HG03565 (cell line): ENCODE data around the gene RNASEH2A.
"Not testable (repeated sequence)": the region's sequence is repeated elsewhere in the genome, so short reads cannot be mapped to it uniquely, and the experiment has no call there.

Experiments
- ATAC-seq: cut with Tn5 transposase; IDR thresholded peaks from one replicate; pipeline ENCODE4 v1.9.1; 2021; ENCODE audit warnings: mild to moderate bottlenecking, moderate library complexity; ENCODE audit not compliant: unreplicated experiment

Gene RNASEH2A

DNA sequence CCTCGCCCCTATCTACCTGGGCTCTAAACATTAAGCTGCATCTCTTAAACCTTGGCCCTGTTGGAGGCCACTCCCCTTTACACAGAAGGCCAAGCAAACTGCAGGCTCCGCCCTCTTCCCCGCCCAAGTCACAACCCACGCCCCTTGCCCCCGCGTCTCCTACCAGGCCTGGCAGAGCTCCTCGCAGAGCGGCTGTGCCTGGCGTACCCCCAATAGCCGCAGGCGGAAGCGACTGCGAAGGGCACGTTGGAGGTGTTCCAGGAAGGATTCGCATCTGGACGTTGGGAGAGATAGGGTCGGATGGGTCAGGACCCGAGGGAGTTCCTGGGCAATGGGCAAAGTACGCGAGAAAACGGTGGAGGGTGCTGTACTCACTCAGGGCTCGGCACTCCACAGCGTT lies 22.1 kb downstream of the RNASEH2A start:
- ATAC-seq, result no peak

DNA sequence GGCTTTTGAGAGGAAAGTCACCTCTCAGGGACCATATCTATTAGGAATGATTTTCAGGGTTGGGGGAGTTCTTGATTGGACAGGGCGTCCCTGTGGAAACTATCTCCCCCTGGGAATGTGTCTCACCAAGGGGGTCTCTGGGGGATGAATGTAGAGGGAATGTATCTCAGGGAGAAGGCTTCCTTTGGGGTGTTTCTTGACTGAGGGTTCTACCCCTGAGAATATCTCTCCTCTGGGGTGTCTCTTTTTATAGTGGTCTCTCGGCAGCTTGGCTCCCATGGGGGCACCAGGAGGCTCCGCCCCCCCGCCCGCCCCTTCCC lies 27.0 kb downstream of the RNASEH2A start:
- no peak for ATAC-seq

DNA sequence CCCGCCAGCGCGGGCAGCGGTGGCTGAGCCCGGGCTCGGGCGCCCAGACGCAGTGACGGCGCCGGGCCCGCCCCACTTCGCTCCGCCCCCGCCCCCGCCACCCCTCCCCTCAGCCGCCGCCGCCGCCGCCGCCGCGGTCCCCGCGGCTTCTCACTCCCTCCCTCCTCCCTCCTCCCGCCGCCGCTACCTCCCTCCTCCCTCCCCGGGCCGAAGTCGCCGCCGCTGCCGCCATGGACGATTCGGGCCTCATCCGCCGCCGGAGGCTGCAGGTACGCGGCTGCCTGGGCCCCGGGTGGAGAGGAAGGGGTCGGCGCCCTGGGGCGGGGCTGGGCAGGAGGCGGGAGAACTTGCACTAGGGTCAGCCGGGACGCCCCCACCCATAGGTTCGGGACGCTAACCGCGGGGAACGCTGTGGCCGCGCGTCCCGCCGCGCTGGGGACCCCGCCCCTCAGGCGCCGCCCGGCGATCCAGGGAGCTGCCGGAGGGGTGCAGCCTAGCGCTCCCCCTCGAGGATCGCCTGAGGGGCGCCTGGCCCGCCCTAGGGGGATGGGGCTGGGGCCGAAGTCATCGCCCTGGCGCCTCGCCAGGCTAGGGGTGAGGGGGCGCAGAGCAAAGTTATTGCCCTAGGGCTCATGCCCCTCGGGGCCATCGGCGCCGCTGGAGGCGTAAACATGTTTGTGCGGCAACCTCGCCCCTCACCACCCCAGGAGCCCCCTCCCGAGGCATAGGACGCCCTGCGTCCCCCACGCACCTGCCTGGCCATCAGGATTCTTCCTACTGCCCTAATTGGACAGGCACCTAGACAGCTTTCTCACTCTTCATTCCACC lies 27.6 kb downstream of the RNASEH2A start:
- no peak for ATAC-seq

DNA sequence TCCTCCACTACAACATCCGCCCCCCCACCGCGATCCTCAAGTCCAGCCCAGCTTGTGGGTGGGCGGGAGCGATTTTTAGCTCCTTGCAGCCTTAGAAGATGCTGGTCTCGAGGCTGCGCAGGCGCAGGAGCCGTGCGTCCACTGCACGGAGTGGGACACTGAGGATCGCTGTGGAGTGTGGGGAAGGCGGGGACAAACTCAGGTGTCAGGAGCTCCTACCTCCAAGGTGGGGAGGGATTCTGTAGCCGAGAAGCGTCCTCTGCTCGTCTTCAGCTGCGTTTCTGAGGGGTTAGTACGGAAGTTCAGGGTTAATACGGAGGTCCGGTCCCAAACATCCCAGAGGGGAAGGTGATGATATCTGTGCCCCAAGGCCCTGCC lies 28.2 kb downstream of the RNASEH2A start, which contains the start of gene RTBDN:
Gene RTBDN, minus strand, starts transcription at position 14 of the 378 bp plus-strand sequence. CDS start 4,600 bp downstream, outside the sequence.
- ATAC-seq, result no peak

DNA sequence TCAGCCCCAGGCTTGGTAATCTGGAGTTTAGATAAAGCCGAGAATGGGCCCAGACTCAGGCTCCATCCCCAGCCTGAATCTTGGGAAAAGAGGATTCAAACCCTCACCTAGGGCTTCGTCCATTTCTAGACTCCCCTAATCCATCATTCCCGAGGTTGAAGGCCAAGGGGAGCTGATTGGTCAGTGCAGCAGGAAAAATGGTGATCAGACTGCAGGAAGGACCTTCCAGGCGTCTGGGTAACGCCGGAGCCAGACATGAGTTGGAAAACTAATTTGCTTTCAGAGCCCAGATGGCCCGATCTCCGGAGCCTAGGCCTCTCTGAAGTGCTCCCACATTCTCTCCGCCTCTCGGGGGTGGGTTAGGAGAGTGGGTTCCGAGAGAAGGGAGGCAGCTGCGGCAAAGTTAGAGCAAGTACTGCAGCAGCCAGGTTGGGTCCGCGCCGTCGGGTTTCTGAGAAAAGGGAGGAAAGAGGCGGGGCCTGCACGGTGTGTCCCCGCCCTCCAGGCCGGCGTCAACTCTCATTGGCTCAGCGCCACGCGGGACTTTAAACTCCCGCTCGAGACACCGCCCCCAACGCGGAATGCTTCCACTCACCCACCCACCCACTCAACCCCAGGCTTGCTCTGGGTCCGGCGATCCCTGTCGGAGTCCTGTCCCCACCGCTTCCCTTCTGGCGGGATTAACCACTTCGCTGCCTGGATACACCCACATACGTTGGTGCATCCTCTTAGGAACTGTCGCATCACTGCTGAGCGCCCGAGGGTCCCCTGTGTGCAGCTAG lies 28.8 kb downstream of the RNASEH2A start:
- no peak for ATAC-seq

DNA sequence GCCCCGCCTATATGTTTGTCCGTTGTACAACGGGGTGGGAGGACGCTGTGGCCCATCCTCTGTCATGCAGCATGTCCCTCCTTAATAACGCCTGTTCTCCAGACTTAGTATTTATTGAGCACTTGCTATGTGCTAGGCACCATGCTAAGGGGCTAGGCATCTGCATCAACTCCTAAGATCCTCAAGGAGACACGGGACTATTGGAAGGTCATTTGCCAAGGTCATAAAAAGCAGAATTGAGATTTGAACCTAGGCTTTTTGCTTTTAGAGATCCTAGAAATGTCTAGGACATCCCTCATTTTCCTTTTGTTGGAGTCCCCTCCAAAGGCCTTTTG lies 30.1 kb downstream of the RNASEH2A start:
- ATAC-seq, result no peak

DNA sequence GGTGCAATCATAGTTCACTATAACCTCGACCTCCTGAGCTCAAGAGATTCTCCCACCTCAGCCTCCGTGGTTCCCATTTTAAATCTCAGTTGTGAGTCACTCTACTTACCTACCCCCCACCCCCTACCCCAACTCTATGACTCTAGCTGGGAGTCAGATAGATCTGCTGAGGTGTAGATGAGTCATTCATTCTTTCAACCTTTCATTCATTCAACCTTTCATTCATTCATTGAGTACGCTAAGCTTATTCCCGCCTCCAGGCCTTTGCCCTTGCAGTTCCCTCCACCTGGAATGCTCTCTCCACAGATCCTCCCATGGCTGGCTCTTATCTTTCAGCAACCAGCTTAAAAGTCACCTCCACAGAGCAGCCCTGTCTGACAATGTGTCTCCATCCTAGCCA lies 30.8 kb downstream of the RNASEH2A start:
- ATAC-seq, result no peak

DNA sequence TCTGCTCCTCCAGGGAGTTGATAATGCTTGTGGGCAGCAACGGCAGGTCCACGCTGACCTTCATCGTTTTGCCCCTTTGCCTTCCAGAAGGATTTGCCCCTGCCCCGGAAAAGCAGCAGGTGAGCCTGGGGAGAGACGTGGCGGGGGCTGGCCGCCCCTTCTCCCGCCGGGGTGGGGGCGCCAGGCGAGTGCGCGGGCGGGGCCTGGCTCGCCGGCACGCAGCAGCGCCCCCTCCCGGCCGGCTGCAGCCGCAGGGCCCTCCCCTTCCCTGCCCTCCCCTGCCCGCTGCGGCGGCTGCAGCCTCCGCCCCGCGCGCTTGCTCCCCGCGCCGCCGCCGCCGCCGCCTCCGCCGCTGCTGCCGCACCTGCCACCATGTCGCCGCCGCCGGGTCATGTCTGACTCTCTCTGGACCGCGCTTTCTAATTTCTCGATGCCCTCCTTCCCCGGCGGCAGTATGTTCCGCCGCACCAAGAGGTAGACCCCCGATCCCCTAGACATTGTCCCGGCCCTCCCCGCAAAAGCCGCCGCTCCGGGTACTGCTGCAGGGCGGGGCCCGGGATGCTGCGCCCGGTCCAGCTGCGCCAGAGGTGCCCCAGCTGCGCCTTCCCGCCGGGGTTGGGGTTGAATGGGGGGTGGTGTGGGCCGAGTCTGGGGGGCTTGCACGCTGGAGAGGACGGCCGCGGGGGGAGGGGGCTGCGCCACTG lies 31.9 kb downstream of the RNASEH2A start, which contains the start of gene MAST1:
Gene MAST1, plus strand, starts transcription at position 334 of the 704 bp plus-strand sequence. Its CDS starts 58 bp downstream, at position 392.
- ATAC-seq, result no peak

DNA sequence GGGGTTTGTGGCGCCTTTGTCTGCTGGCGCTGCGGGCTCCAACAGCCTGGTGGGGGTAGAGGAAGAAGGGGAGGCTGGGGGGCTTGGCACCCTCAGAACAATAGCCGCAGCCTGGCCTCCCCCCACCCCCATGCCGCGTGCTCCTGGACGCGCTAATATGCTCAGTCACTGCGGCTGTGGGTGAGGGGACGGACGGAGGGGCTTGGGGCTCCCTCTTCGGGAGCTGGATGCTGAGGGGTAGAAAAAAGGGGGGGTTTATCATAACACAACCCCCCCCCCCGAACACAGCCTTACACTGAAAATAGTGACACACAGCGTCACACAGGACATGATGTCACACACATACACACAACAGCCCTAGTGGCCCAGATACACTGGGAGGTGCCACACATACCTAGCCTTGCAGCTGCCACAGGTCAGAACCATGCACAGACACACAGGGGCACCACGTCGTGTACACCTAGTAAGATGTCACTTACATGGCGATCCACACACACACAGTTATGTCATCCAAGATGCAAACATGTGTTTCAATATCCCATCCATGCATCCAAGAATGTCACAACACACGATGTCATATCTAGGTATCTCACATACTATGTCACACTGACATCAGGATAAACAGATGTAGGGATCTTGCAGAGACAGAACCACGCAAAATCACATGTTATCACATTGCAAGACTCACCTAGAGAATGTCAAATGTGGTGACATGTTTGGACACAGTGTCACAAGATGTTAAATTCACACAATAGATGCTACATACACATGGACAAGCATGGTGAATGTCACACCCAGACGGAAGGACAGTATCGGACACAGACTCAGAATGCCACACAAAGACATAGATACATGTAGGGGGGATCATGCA lies 32.7 kb downstream of the RNASEH2A start:
- no peak for ATAC-seq

DNA sequence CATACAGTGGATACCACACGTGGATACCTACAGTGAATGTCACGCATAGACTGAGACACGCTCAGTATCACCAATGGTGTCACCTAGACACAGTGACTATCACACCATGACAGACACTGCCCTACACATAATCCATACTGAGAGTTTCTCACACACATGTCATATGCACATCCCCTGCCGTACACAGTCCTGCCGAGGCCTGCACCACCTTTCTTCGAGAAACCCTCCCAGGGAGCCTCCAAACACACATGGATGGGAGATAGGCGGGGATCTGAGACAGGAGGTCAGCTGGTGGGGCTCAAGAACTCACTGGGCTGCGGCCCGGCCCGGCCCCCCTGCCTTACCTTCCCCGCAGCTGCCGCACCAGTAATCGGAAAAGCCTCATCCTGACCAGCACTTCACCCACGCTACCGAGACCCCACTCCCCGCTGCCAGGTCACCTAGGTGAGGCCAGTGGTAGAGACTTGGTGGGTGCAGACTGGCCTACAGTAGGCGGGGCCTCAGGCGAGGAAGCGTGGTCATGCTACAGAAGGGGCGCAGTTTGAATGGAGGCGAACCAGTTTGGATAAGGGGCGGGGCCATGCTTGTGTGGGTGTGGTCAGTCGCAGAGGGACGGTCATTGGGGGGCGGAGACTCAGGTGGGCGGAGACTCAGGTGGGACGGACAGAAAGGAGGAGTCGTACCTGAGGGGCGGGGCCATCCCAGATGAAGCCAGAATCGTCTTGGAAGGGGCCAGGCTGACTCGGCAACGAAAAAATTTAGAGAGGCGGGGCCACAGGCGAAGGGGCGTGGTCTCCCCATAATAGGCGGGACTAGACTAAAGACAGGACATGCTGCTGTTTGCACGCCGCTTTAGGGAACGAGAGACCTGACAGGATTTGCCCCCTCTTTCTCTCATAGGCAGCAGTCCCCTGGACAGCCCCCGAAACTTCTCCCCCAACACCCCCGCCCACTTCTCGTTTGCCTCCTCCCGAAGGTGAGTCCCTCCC lies 34.0 kb downstream of the RNASEH2A start:
- no peak for ATAC-seq

DNA sequence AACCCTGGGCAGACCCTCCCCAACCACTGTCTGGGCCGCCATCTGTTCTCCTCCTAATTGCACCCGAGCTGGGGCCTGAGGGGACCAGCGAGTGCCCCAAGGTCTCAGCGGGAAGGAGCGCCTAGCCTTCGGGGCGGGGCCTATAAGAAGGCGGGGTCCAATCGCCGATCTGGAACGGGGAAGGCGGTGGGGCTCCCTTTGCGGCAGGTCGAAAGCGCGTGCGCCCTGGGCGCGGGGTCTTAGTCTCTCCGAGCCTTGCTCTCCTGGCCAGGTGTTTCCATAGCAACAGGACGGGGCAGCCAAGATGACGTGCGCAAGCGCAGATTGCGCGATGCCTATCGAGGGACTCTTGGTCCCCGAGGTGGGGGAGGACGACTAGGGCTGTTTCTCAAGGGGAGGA lies 34.7 kb downstream of the RNASEH2A start:
- no peak for ATAC-seq

DNA sequence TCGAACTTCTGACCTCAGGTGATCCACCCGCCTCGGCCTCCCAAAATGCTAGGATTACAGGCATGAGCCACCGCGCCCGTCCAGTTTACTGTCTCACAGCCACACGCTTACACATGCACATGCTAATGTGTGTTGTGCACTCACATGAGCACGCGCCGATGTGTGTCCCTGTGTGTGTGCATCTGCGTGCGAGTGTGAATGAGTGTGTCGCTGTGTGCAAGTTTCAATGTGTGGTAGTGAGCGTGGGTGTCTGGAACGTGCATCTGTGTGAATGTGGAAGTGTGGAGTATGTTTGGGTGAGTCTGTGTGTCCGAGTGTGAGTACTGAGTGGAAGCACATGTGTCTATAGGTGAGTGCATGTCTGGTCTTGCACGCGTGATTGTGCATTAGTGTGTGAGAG lies 36.1 kb downstream of the RNASEH2A start:
- ATAC-seq, result no peak

DNA sequence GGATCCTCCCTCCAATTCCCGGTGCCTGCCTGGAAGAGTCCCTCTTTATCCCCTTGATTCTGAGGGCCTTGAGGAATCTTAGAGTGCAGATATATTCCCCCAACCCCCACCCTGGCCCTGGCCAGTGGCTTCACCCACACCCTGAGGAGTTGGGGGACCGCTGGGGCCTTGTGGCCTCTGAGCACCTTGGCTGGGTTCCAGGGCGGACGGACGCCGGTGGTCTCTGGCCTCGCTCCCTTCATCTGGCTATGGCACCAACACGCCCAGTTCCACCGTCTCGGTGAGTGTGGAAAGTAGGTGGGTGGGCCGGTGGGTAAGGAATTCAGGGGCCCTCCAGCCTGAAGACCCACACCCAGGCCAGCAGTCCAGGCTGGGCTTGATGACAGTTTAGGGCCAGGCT lies 36.9 kb downstream of the RNASEH2A start:
- no peak for ATAC-seq

DNA sequence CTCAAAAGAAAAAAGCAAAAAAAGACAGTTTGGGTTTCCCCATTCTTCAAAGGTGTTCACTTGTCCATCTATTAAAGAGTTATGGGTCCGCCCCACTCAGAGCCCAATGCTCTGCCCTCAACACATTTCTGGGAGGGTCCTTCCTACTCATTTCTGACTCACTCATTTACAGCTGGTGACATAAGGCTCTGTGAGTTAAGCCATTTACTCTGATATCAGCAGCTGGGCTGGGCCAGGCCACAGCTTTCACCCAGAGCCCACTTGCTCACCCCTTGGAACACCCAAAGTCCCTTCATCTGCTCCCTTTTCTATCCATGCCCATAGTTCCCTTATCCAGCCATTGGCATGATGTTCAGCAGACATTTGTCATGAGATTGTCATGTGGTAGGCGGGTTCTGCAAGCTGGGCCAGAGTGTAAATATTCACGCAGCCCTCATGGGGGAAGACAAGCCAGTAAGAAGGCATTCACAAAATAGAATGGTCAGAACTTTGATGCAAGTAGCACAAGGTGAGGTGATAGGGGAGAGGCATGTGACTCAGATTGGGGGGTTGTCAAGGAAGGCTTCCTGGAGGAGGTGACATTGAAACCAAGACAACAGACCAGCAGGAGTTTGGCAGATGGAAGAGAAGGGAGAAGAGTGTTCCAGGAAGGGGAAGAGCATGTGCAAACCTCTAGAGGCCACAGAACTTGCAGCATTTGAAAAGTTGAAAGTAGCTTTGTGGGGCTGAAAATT lies 37.8 kb downstream of the RNASEH2A start:
- ATAC-seq, result no peak

DNA sequence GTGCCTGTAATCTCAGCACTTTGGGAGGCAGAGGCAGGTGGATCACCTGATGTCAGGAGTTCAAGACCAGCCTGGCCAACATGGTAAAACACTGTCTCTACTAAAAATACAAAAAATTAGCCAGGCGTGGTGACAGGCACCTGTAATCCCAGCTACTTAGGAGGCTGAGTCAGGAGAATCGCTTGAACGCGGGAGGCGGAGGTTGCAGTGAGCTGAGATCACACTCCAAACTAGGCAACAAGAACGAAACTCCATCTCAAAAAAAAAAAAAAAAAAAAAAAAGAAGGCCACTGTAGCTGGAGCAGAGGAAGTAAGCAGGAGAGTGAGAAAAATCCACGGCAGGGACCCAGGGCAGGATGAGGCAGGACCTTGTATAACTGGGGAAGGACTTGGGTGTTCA lies 40.2 kb downstream of the RNASEH2A start:
- not testable (repeated sequence) for ATAC-seq

DNA sequence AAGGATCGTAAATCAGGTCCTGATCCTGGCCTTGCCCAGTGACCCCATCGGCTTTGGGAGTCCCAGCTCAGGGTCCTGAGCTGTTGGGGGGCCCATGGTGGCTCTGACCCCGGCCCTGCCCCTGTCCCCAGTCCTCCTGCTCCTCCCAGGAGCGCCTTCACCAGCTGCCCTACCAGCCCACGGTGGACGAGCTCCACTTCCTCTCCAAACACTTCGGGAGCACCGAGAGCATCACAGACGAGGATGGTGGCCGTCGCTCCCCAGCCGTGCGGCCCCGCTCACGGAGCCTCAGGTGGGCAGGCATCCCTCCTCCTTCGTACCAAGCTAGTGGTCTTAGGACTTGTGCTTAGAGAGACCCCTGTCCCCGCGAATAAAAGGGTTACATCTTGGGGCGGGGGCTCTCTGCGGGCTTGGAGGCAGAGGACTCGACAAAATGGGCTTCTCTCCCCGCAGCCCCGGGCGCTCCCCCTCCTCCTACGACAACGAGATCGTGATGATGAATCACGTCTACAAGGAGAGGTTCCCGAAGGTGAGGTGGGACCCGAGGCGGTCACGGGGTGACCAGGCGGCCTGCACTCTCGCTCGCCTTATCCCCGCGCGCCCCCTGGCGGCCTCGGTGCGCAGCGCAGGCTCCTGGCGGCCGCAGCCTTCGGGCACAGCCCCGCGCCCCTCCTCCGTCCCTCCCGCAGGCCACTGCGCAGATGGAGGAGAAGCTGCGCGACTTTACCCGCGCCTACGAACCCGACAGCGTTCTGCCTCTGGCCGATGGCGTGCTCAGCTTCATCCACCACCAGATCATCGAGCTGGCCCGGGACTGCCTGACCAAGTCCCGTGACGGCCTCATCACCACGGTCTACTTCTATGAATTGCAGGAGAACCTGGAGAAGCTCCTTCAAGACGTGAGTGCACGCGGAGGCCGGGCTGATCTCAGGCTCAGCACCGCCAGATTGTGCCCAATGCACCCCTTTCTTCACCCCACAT lies 41.1 kb downstream of the RNASEH2A start:
- peak; percentile 65 for ATAC-seq

DNA sequence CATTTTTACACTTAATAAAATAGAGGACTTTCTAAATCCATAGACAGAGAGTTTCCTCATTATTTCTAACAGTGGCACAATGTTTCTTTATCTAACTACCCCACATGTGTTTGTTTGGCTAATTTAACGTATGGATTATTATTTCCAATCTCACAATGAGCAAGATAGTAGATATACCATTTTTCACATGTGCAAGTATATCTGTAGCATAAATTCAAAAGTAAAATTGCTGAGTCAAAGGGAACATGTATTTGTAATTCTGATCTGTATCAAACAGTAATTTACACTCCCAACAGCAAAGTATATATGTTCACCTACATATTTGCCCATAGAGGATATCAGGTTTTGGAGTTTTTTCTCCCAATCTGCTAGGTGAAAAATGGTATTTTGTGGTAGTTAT lies 50.3 kb downstream of the RNASEH2A start:
- ATAC-seq, result no peak
